Epithelial cell of proximal tubule (primary cell): ENCODE results near the gene GIMAP7. TPM values are rescaled to one million over a fixed set of nuclear protein-coding genes. Genes with fewer than 3 reads are reported as not detected.
"Not testable (repeated sequence)": the region's sequence is repeated elsewhere in the genome, so short reads cannot be mapped to it uniquely, and the experiment has no call there.

Source experiments
- DNase-seq: peaks from one replicate; pipeline ENCODE4 v3.0.0-alpha.2; 2011; ENCODE audit warnings: low read depth
- H3K4me3 ChIP-seq: 2 replicates; pipeline ENCODE4 v1.5.1; 2011; ENCODE audit warnings: low read depth, mild to moderate bottlenecking, low read length
- CTCF ChIP-seq: conservative IDR thresholded peaks from 2 replicates; pipeline ENCODE4 v1.5.1; 2012; ENCODE audit warnings: low read depth, mild to moderate bottlenecking, low read length
- total RNA-seq: library from RNA; depleted of rRNA; stranded (reverse); fragments of >200 nt; gene quantifications from 2 replicates; pipeline ENCODE4 v1.2.3, GENCODE V29; 2015

The GIMAP7 gene
- total RNA-seq, 1 donor from 2014 or later = not detected

- no peak for TF ChIP-seq CTCF
- H3K4me3 ChIP-seq = no peak overlapping the region
- no peak for DNase-seq
These were observed 27.0 kb upstream of the GIMAP7 start for GRCh38 chr7:150487625-150488024.

- no peak for DNase-seq
- TF ChIP-seq CTCF = no peak
- H3K4me3 ChIP-seq = no peak overlapping the region
These were observed 24.9 kb upstream of the GIMAP7 start for GRCh38 chr7:150489782-150490181.

GRCh38 chr7:150493442-150493841, 21.2 kb upstream of the GIMAP7 start:
- H3K4me3 ChIP-seq, DNase-seq: not testable (repeated sequence)

GRCh38 chr7:150502519-150502918, 12.2 kb upstream of the GIMAP7 start:
- no peak overlapping the region for H3K4me3 ChIP-seq
- no peak for DNase-seq
- TF ChIP-seq CTCF = no peak

GRCh38 chr7:150503155-150503554, 11.5 kb upstream of the GIMAP7 start:
- no peak for DNase-seq
- H3K4me3 ChIP-seq = no peak overlapping the region
- TF ChIP-seq CTCF = no peak

GRCh38 chr7:150503581-150503980, 11.1 kb upstream of the GIMAP7 start:
- DNase-seq = no peak
- no peak for TF ChIP-seq CTCF
- no peak overlapping the region for H3K4me3 ChIP-seq

- TF ChIP-seq CTCF = no peak
- H3K4me3 ChIP-seq = no peak overlapping the region
- DNase-seq = no peak
These were observed 6.6 kb upstream of the GIMAP7 start for GRCh38 chr7:150507947-150508602.
